Stimulated activated CD4-positive, alpha-beta T cell treated with anti-CD3 and anti-CD28 coated beads, Interleukin-4, amount 100 ng/mL, for 4 hours (primary cell): Measurements from ENCODE around the gene P3H2.
"Not testable (repeated sequence)": the region's sequence is repeated elsewhere in the genome, so short reads cannot be mapped to it uniquely, and the experiment has no call there.

Experiments used
- DNase-seq, 2 experiments: peaks; one replicate each; pipeline ENCODE4 v3.0.0-alpha.2; 2020

P3H2 gene

GRCh38 chr3:189977174-189977573, 143.5 kb downstream of the P3H2 start:
- DNase-seq, result no peak

DNA sequence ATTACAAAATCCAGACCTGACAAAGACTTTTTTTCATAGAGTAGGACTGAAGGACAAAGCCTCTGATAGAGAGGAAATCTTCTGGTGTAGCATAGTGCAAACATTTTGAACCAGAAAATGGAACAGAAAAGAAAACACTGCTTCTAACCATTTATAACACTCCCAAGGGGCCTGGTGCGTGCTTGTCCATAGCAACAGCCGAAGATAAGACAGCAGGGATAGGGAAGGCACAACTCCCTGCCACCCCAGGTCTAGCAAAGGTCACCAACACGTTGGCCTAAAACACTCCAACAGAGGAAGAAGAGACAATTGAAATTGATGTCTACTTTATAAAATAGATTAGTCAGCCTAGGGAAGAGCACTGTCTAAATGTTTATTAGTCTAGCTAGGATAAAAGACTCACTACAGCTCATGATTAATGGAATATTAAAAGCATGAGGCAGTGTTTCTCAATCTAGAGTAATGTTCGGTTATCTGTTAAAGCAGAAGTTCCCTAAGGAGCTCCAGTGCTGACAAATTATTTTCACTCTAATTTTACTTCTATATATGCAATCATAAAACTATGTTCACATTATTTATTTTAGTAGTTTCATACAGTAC, 145.2 kb downstream of the P3H2 start:
- DNase-seq, result no peak

- no peak for DNase-seq
These were observed 146.3 kb downstream of the P3H2 start for GRCh38 chr3:189974359-189974758.

GRCh38 chr3:189967254-189967865, 153.3 kb downstream of the P3H2 start:
- DNase-seq, result no peak

DNA sequence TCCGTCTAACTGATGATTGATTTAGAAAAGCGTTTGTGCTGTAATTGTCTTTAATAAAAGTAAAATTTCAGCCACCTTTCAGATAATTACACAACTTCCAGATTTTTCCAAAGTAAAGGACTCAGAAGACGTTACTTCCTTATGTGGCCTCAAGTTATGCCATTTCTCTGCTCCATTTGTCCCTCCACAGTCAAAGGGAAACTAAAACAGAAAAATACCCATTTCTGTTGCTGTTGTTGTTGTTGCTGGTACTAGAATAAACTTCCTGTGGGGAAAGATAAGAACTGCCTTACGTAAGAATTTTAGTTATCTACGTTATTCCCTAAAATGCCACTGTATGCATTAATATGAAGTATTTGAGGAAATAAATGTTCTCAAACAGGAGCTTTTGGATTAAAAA, 153.9 kb downstream of the P3H2 start:
- DNase-seq, result no peak

GRCh38 chr3:189964623-189965332, 155.9 kb downstream of the P3H2 start:
- no peak for DNase-seq

- no peak for DNase-seq
These were observed 158.2 kb downstream of the P3H2 start for GRCh38 chr3:189962466-189962865.

DNA sequence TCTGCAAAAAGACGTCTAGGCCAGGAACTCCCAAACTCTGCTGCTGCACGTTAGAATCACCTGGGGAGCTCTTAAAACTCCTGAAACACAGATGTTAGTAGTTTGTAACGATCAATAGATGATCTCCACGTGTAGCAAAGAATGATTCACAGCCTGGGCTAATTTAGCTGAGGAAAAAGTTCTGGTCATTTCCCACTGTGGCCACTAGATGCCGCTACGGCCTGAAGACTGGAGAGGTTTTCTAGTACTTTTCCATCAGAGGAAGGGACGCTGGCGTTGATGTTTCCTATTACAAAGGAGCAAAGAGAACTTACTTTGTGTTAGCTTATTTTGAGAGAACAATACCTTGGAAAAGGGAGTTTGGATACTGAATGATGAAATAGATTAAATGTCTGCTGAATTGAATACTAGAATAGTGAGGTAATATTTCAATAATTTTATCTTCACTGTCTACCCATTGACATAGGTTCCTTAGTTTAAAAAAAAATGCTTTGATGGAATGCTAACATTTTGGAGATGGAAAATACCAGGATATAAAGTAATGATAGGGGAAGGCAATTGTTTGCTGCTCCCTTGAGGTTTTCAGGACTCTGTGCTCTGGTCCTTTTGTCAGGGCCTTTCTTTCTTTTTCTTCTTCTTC, 159.1 kb downstream of the P3H2 start:
- DNase-seq, result peak; percentile 64 to 68

DNA sequence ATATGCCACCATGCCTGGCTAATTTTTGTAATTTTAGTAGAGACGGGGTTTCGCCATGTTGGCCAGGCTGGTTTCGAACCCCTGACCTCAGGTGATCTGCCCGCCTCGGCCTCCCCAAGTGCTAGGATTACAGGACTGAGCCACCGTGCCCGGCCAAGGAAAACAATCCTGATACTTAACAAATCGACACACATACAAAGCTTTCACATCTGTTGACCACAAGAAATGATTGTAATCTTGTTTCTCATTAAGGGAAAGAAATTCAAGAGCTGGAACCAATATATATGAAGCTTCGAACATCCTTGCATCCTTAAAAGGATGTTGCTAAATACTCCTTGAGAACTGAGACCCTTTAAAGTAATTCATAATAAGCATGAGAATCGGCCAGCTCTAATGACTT, 159.6 kb downstream of the P3H2 start:
- not testable (repeated sequence) for DNase-seq

DNA sequence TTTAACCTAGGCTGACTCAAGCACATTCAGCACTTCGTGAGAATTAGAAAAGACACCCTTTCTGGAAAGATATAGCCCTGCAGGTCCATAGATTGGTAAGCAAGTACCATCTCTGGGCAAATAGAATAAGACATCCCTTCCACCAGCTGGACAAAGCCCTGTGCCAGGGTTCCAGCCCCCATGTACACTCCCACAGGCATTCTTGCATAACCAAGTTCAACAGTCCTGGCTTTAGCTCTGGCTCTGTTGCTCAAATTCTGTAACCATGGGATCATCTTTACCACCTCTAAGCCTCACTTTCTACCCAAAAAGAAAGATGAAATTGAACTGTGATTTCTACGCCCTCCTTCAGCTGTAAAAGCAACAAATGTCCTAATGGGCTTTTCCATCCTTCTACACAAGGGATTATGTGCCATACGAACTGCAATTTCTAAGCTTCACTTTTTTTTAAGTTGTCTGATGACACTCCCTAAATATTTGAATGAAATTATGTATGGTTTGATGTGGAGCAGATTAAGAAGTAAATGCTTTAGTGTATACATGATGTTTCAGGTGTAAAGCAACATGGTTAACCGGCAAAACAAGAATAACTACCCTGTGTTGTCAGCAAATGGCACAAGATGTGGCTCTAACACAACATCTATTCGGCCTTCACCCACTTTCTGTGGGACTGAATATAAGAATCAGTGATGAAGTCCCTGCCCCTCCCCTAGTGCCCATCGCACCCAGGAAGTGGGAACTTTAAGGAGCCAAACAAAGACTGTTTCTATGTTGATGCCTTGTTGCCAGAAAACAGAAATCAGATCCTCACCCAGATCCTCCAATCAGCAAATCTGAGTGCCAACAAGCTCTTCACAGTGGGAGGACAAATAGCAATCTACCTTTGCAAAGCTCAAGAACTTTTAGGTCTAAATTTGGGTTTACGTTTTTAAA, 165.7 kb downstream of the P3H2 start:
- DNase-seq, result no peak

DNA sequence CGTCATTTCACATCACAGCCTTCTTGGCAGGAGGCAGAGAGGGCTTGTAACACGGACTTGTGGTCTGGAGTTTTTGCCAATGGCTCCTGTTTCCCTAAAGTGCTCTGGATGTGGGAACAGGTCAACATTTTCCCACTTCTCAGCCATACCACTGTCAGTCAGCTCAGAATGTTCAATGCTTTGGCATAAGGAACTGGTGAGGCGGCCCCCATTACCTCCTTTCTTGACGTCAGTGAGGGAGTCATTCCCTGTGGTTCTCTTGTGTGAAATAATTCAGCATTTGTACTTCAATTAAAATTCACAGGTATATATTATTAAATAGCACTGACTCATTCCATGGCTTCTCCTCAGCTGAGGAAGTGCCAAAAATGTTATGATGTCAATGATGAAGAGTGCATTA, 167.1 kb downstream of the P3H2 start:
- DNase-seq, result no peak

GRCh38 chr3:189952272-189952671, 168.4 kb downstream of the P3H2 start:
- no peak for DNase-seq

- no peak for DNase-seq
These were observed 170.4 kb downstream of the P3H2 start for GRCh38 chr3:189950258-189950657.

- DNase-seq, result no peak
These were observed 171.1 kb downstream of the P3H2 start for GRCh38 chr3:189949580-189949979.

DNA sequence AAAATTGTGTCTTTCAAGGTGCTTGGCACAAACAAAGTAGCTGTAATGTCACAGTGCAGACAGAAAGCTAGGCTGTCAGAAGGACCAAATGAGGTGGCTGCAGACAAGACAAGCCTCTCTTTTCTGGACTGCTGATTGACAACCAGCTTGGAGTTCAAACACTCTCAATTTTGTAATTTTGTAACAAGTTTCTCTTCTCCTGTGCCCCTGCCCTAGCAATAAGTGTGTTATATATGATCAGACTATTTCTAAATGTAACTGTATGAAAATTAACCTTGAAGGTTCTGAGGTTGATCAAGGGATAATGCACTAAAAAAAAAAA, 172.0 kb downstream of the P3H2 start:
- no peak for DNase-seq

DNA sequence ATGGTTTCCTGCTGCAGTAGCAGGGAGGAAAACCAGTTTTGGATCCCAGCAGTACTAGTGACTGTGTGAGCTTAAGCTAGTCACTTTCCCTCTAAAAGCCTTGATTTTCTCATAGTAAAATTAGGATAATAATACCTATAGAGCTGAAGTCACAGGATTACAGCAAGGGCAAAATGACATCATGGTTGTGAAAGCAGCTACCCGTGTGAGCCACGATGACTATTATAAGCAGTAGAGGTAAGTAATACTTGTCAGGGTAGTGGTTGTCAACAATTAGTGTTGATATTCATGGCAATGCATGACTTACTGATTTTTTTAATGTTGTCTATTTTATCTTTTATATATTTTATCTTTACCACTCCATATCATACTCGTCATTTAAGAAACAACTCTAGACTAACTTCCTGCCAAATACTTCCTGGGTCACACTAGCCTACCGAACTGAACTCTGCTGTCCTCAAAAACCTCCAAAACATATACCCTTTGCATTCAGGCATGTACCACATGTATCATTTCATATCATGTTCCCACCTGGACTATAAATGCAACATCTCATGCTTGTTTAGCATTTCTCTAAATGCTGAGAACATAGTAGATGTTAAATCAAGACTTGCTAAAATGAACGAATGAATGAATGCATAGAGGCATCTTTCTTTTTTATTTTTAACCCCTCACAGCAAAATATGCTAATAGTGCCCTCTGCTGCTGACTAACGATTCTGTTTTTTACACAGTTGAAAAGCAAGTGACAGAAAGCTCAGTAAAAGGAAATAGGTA, 172.6 kb downstream of the P3H2 start:
- DNase-seq, result no peak

GRCh38 chr3:189947068-189947467, 173.6 kb downstream of the P3H2 start:
- DNase-seq, result no peak

DNA sequence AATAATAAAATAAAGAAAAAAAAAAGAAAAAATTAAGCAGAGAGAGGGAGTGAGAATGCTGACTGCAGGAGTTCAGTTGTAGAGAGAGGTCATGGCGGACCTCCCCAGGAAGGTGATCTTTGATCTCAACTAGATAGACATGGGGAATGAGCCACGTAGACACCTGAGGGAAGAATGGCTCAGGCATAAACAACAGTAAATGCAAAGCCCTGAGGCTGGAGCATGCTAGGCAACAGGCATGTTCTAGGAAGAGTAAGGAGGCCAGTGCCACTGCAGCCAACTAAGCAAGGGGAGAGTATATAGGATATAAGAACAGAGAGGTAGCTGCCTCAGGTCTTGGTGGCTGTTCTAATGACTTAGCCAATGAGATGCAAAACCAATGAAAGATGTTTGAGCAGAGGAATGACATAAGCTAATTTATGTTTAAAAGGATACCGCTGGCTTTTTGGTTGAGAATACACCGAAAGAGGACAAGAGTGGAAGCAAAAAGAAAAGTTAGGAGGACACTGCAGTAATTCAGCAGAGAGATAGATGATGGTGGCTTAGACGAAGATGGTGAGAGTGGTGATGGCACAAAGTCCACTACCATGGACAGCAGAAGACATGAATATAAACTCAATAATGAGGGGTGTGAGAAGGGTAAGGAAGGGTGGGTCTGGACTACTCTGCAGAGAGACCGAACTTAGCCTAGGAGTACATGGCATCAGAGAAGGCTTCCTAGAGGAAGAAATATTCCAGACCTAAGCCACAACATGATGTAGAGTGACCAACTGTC, 174.6 kb downstream of the P3H2 start:
- no peak for DNase-seq

- peak; percentile 3 to 26 for DNase-seq
These were observed 176.2 kb downstream of the P3H2 start for GRCh38 chr3:189944285-189945145.

GRCh38 chr3:189942948-189943347, 177.7 kb downstream of the P3H2 start:
- no peak for DNase-seq
